ENCODE data around the gene UBALD2.
"Not testable (repeated sequence)": the region's sequence is repeated elsewhere in the genome, so short reads cannot be mapped to it uniquely, and the experiment has no call there.

The UBALD2 gene
- long read RNA-seq: 0 reads

DNA sequence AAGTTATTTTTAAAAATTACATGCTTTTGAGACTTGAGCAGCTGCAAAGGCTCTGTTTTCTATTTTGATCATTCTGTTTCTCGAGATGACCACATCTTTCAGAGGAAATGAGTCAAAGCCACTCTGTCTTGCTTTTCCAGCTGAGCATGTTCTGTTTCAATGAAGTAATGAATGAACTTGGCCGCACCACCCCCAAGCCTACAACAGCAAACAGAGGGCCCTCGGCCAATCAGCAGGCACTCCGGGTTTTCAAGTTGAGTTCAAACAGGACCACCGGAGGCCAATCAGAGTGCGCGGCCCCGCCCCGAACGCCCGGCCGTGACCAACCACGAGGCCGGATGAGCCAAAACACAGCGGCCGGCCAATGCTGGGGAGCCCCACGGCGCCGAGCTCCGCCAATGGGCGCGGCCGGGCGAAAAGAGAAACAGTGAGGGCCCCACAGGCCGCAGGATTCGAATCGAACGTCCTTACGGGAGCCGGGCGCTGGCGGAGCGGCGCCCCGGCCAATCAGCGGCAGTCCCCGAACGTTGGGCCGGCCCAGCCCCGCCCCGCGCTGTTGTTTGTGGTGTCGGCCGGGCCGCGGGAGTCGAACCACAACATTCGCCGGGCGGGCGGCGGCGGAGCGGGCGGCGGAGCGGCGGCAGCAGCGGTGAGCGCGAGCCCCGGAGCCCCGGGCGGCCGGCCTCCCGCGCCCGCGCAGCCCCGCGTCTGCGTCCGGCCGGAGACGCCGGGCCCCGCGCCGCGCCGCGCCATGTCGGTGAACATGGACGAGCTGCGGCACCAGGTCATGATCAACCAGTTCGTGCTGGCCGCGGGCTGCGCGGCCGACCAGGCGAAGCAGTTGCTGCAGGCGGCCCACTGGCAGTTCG lies at the start of gene UBALD2:
Gene UBALD2, plus strand, starts transcription at position 594 of the 869 bp plus-strand sequence. Its CDS starts 158 bp downstream, at position 752.
- Histone ChIP-seq H3K27me3 (ENCODE audit: insufficient read depth, poor library complexity, severe bottlenecking) (no peaks in the 10 kb centered on the region), H3K4me3 (replicated peaks; ENCODE audit: insufficient read depth, low read length) (peak within 1 kb of the TSS; percentile 84), H3K27ac (replicated peaks) (peak within 1 kb of the TSS; percentile 75)
- peak; percentile 99 to 100 for DNase-seq (ENCODE audit: low read depth in 1 of 2, low spot score in 1 of 2)
- TF ChIP-seq SPI1 (IDR thresholded peaks at IDR 0.05; ENCODE audit: borderline replicate concordance, low read depth): no peak
- 0 out of 2 replicates have a peak, but pooled peaks have one; percentile 9 for TF ChIP-seq GABPA (IDR thresholded peaks at IDR 0.05; ENCODE audit: low read depth)
- peak; percentile 46 for TF ChIP-seq POLR2AphosphoS5 (IDR thresholded peaks at IDR 0.05; ENCODE audit: low read depth)

DNA sequence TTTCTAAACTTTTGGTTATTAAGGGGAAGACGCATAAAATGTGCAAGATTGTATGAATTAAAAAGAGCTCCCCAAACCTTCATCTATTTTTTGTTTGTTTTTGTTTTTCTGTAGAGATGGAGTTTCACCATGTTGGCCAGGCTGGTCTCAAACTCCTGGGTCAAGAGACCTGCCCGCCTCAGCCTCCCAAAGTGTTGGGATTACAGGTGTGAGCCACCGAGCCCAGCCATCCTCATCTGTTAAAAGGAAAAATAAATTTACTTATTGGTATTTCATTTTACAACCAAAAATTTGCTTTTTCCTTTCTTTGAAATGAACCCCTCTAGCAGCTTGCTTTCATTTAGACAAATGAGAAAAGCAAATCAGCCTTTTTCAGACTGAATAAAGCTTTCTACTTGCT lies 48.1 kb upstream of the UBALD2 start:
- H3K27ac ChIP-seq (replicated peaks): no peak overlapping the region
- no peaks in the 10 kb centered on the region for H3K27me3 ChIP-seq (ENCODE audit: insufficient read depth, poor library complexity, severe bottlenecking)
- no peak overlapping the region for H3K4me3 ChIP-seq (replicated peaks; ENCODE audit: insufficient read depth, low read length)
- no peak for DNase-seq (ENCODE audit: low read depth in 1 of 2, low spot score in 1 of 2)
- TF ChIP-seq GABPA (IDR thresholded peaks at IDR 0.05; ENCODE audit: low read depth) (no peak), POLR2AphosphoS5 (IDR thresholded peaks at IDR 0.05; ENCODE audit: low read depth) (no peak), REST (IDR thresholded peaks at IDR 0.05; ENCODE audit: insufficient replicate concordance, low read depth) (no peak), CTCF (IDR thresholded peaks at IDR 0.05; ENCODE audit: insufficient read depth, low read length) (no peak), SPI1 (IDR thresholded peaks at IDR 0.05; ENCODE audit: borderline replicate concordance, low read depth) (no peak)

DNA sequence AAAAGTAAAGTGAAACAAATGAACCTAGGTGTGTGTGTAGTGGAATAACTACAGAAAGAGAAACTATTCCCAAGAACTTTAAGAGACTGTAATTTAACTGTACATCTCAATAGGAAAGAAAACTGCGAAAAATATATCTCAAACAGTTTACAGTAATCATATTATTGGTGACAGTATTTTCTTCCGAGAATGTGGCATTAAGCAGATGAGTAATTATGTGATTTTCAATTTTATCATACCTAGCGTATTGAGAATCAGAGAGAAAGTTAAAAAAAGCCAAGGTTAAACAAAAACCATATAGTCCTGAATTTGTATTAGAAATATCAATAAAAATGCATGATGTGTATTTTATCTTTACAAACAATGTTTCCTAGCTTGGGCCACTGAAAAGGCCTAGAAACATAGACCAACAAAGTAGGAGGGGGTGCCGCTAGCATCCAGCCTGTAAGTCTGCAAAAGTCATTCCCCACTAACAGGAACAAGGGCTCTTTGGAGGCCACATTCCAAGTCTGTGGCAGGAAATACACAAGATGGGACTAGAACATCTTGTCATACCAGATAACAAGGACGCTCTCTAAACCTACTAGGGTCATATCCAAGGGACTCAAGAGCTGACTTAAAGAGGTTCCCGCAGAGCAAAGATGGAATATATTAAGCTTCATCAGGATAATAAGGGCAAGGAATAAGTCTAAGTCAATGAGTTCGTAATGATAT lies 45.3 kb upstream of the UBALD2 start:
- H3K27me3 ChIP-seq (ENCODE audit: insufficient read depth, poor library complexity, severe bottlenecking): no peaks in the 10 kb centered on the region
- TF ChIP-seq GABPA (IDR thresholded peaks at IDR 0.05; ENCODE audit: low read depth): no peak
- no peak for TF ChIP-seq POLR2AphosphoS5 (IDR thresholded peaks at IDR 0.05; ENCODE audit: low read depth)
- no peak for TF ChIP-seq CTCF (IDR thresholded peaks at IDR 0.05; ENCODE audit: insufficient read depth, low read length)
- no peak for TF ChIP-seq REST (IDR thresholded peaks at IDR 0.05; ENCODE audit: insufficient replicate concordance, low read depth)
- TF ChIP-seq SPI1 (IDR thresholded peaks at IDR 0.05; ENCODE audit: borderline replicate concordance, low read depth): no peak
- H3K4me3 ChIP-seq (replicated peaks; ENCODE audit: insufficient read depth, low read length): no peak overlapping the region
- DNase-seq (ENCODE audit: low read depth in 1 of 2, low spot score in 1 of 2): no peak
- H3K27ac ChIP-seq (replicated peaks): no peak overlapping the region

DNA sequence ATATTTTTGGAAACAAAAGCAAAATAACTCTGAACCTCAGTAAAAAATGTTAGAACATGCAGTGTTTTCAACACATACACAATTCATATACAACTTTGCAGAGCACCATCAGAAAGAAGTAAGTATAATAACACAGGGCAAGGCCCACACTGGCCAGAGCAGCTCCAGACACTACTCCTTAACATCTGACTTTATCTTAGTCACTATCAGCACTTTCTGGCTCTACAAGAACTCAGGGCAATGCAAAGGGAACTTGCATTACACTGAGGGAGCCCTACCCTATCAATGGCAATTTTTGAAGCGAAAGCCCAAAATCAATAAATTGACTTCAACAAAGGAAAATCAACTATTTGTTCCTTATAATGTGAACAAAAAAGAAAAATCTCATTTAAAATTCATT lies 41.3 kb upstream of the UBALD2 start:
- no peak overlapping the region for H3K4me3 ChIP-seq (replicated peaks; ENCODE audit: insufficient read depth, low read length)
- H3K27me3 ChIP-seq (ENCODE audit: insufficient read depth, poor library complexity, severe bottlenecking): no peaks in the 10 kb centered on the region
- DNase-seq (ENCODE audit: low read depth in 1 of 2, low spot score in 1 of 2): no peak
- TF ChIP-seq SPI1 (IDR thresholded peaks at IDR 0.05; ENCODE audit: borderline replicate concordance, low read depth) (no peak), CTCF (IDR thresholded peaks at IDR 0.05; ENCODE audit: insufficient read depth, low read length) (no peak), POLR2AphosphoS5 (IDR thresholded peaks at IDR 0.05; ENCODE audit: low read depth) (no peak)
- no peak overlapping the region for H3K27ac ChIP-seq (replicated peaks)

GRCh38 chr17:76225373-76226086 lies 39.6 kb upstream of the UBALD2 start:
- H3K27ac ChIP-seq (replicated peaks); H3K4me3 ChIP-seq (replicated peaks; ENCODE audit: insufficient read depth, low read length); H3K27me3 ChIP-seq (ENCODE audit: insufficient read depth, poor library complexity, severe bottlenecking); DNase-seq (ENCODE audit: low read depth in 1 of 2, low spot score in 1 of 2): not testable (repeated sequence)

- not testable (repeated sequence) for H3K4me3 ChIP-seq (replicated peaks; ENCODE audit: insufficient read depth, low read length); H3K27ac ChIP-seq (replicated peaks); DNase-seq (ENCODE audit: low read depth in 1 of 2, low spot score in 1 of 2); H3K27me3 ChIP-seq (ENCODE audit: insufficient read depth, poor library complexity, severe bottlenecking)
Measured at GRCh38 chr17:76226749-76227148, 38.4 kb upstream of the UBALD2 start.
